Measurements from ENCODE around the gene SATL1.

DNA sequence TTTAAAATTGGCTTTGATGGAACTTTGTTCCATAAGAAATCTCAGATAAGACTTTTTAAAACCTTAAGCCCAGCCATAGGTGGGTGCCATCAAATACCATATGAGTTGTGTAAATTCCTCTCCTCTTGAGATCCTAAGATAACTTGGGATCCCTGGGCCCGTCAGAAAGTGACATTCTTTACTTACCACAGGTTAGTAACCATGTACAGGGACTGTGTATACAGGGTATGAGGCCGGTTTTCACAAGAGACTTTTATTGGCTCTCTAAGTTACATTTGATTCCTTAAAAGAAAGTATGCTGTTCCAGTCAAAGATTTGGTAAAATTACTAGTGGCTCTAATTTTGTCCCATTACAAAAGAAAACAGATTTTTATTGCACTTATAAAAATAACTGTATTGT, 129.8 kb downstream of the SATL1 start:
- TF ChIP-seq, protein P1, sequence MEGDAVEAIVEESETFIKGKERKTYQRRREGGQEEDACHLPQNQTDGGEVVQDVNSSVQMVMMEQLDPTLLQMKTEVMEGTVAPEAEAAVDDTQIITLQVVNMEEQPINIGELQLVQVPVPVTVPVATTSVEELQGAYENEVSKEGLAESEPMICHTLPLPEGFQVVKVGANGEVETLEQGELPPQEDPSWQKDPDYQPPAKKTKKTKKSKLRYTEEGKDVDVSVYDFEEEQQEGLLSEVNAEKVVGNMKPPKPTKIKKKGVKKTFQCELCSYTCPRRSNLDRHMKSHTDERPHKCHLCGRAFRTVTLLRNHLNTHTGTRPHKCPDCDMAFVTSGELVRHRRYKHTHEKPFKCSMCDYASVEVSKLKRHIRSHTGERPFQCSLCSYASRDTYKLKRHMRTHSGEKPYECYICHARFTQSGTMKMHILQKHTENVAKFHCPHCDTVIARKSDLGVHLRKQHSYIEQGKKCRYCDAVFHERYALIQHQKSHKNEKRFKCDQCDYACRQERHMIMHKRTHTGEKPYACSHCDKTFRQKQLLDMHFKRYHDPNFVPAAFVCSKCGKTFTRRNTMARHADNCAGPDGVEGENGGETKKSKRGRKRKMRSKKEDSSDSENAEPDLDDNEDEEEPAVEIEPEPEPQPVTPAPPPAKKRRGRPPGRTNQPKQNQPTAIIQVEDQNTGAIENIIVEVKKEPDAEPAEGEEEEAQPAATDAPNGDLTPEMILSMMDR (IDR thresholded peaks at IDR 0.05; ENCODE audit: low read depth, low read length, poor library complexity, severe bottlenecking): no peak
- no peak for TF ChIP-seq EZH2phosphoT487 (IDR thresholded peaks at IDR 0.05; ENCODE audit: borderline replicate concordance, low read length)
